HepG2 (cell line): ENCODE data around the gene PDE2A. TPM values are rescaled to one million over a fixed set of nuclear protein-coding genes. Genes with fewer than 3 reads are reported as not detected.

Experiments
- ATAC-seq: fragments of 200-7000 bp; cut with Tn5 transposase; 3 replicates; pipeline ENCODE4 v1.9.1; 2020; ENCODE audit warnings: mild to moderate bottlenecking, moderate library complexity
- BruUV-seq: library from RNA; stranded (reverse); fragments of 400-500 nt; replicated peaks from 2 replicates; lab custom pipeline; 2021; lab: Mats Ljungman, UMichigan
- CTCF ChIA-PET: fragments of 300-600 bp; formaldehyde crosslinking; extraction: SDS; loops from one replicate; lab custom pipeline; 2021; ENCODE audit warnings: low total read pairs, inconsistent platforms, low intra/inter-chr PET ratio; lab: Yijun Ruan, JAX
- POLR2A ChIA-PET: fragments of 350-600 bp; sonication (Branson Sonifier 250); formaldehyde crosslinking; loops from one replicate; lab custom pipeline; 2020; ENCODE audit warnings: antibody characterized with exemption, inconsistent platforms; lab: Yijun Ruan, JAX
- DNase-seq: peaks from one replicate; pipeline ENCODE4 v3.0.0-alpha.2; 2015; ENCODE audit warnings: low spot score
- FAIRE-seq: peaks from 3 replicates; lab custom pipeline; 2011; peaks lifted over from hg19 to GRCh38; lab: Jason Lieb, UNC
- H2AFZ ChIP-seq: one replicate; pipeline ENCODE4 v1.6.1; 2011; ENCODE audit warnings: low read length, inconsistent platforms
- H3K27ac ChIP-seq: fragments of 300-600 bp; 3 replicates; pipeline ENCODE4 v1.8.0; 2011; ENCODE audit warnings: mixed run types, mild to moderate bottlenecking, mixed read lengths, low read length, inconsistent platforms; ENCODE audit not compliant: insufficient read depth; ENCODE audit errors: extremely low read length
- H3K27me3 ChIP-seq, 2 experiments: fragments of 200-600 bp in 1 of 2; 2 replicates in 1 of 2; 3 replicates in 1 of 2; pipeline versions ENCODE4 v1.6.0 to v1.8.0; 2011; ENCODE audit warnings: low read length in 2 of 2, mild to moderate bottlenecking in 2 of 2, moderate library complexity in 2 of 2, inconsistent platforms in 1 of 2; ENCODE audit not compliant: insufficient read depth in 2 of 2, control insufficient read depth in 1 of 2
- H3K36me3 ChIP-seq, 2 experiments: fragments of 200-600 bp in 1 of 2; replicated peaks in 1 of 2; 2 replicates in 1 of 2; 3 replicates in 1 of 2; pipeline versions ENCODE4 v1.5.1 to v1.8.0; 2011; ENCODE audit warnings: low read length in 2 of 2, inconsistent platforms in 1 of 2; ENCODE audit not compliant: insufficient read depth in 2 of 2, control insufficient read depth in 1 of 2
- H3K4me1 ChIP-seq: 2 replicates; pipeline ENCODE4 v1.5.1; 2012; ENCODE audit warnings: low read length, inconsistent platforms; ENCODE audit not compliant: insufficient read depth
- H3K4me2 ChIP-seq: 2 replicates; pipeline ENCODE4 v1.6.0; 2011; ENCODE audit warnings: low read depth, low read length, inconsistent platforms
- H3K4me3 ChIP-seq, 3 experiments: fragments of 200-600 bp in 1 of 3; sonication (generic), shearing (Covaris generic) in 1 of 3; replicated peaks in 1 of 3; 2 replicates each; pipeline ENCODE4 v1.5.1; 2011 to 2016; ENCODE audit warnings: low read length in 3 of 3, inconsistent platforms in 2 of 3, low read depth in 2 of 3, mild to moderate bottlenecking in 2 of 3, control low read depth in 1 of 3, mixed read lengths in 1 of 3; ENCODE audit not compliant: insufficient read depth in 1 of 3
- H3K79me2 ChIP-seq: one replicate; pipeline ENCODE4 v1.6.1; 2011; ENCODE audit warnings: low read length, inconsistent platforms; ENCODE audit not compliant: insufficient read depth
- H3K9ac ChIP-seq: 2 replicates; pipeline ENCODE4 v1.6.0; 2011; ENCODE audit warnings: mild to moderate bottlenecking, low read depth, low read length, inconsistent platforms; ENCODE audit not compliant: insufficient read depth
- H3K9me3 ChIP-seq: 2 replicates; pipeline ENCODE4 v1.5.1; 2012; ENCODE audit warnings: mild to moderate bottlenecking, low read length
- H4K20me1 ChIP-seq: 2 replicates; pipeline ENCODE4 v1.6.0; 2011; ENCODE audit warnings: inconsistent platforms, mild to moderate bottlenecking, low read length, moderate library complexity; ENCODE audit not compliant: insufficient read depth
- ATM ChIP-seq: fragments of 450-650 bp; IDR thresholded peaks from 2 replicates; pipeline ENCODE4 v1.7.1; 2017; ENCODE audit warnings: mild to moderate bottlenecking, borderline replicate concordance
- KDM5B ChIP-seq: sonication (generic); formaldehyde crosslinking; IDR thresholded peaks from 2 replicates; pipeline ENCODE4 v1.4.0; 2020; ENCODE audit warnings: missing genetic modification reagents, mild to moderate bottlenecking, borderline replicate concordance
- ZSCAN22 ChIP-seq: sonication (generic); formaldehyde crosslinking; IDR thresholded peaks from 2 replicates; pipeline ENCODE4 v1.4.0; 2020; ENCODE audit warnings: mild to moderate bottlenecking, missing genetic modification reagents
- WGBS: methylation state at CpG from one replicate; pipeline ENCODE4 v1.1.6; 2017; ENCODE audit warnings: low lambda C conversion rate; 5-methylcytosine and 5-hydroxymethylcytosine counted together
- in situ Hi-C: cut with HindIII; loops from 2 replicates; pipeline ENCODE4 v1.10.0; 2017; ENCODE audit warnings: low pct_unique_long_range_greater_than_20kb; ENCODE audit not compliant: extremely low pct_ligation_motif_present
- intact Hi-C: fragments of 100-400 bp; cut with micrococcal nuclease; formaldehyde crosslinking; loops from one replicate; pipeline ENCODE4 v1.10.0; 2022; ENCODE audit not compliant: unreplicated experiment
- polyA plus RNA-seq, 8 experiments: library from polyadenylated mRNA; depleted of rRNA in 3 of 8; stranded (reverse) in 7 of 8; unstranded in 1 of 8; fragments of >200 nt; fragmentation: Illumina TruSeq in 4 of 8; extraction: Trizol in 4 of 8; gene quantifications; 2 replicates each; pipeline versions ENCODE4 v1.2.1 to v1.2.3, GENCODE V29; 2011 to 2016; ENCODE audit warnings: low read depth in 4 of 8, missing spikeins in 1 of 8, mixed read lengths in 1 of 8; ENCODE audit not compliant: insufficient read depth in 1 of 8
- total RNA-seq, 5 experiments: library from RNA; depleted of rRNA; stranded (reverse); fragments of >200 nt; fragmentation: Illumina TruSeq; extraction: Trizol; gene quantifications; 2 replicates each; pipeline ENCODE4 v1.2.3, GENCODE V29; 2016; ENCODE audit warnings: low read depth in 1 of 5
- TF ChIP-seq, protein P1 (sequence below): fragments of 450-650 bp; IDR thresholded peaks from 2 replicates; pipeline ENCODE4 v1.6.1; 2016

The PDE2A gene
- total and polyA plus RNA-seq, 2 of the 13 experiments (the other 11 are each of a cell fraction or from before 2014, with no cell fraction given): 3.1 TPM; not detected in 1

DNA sequence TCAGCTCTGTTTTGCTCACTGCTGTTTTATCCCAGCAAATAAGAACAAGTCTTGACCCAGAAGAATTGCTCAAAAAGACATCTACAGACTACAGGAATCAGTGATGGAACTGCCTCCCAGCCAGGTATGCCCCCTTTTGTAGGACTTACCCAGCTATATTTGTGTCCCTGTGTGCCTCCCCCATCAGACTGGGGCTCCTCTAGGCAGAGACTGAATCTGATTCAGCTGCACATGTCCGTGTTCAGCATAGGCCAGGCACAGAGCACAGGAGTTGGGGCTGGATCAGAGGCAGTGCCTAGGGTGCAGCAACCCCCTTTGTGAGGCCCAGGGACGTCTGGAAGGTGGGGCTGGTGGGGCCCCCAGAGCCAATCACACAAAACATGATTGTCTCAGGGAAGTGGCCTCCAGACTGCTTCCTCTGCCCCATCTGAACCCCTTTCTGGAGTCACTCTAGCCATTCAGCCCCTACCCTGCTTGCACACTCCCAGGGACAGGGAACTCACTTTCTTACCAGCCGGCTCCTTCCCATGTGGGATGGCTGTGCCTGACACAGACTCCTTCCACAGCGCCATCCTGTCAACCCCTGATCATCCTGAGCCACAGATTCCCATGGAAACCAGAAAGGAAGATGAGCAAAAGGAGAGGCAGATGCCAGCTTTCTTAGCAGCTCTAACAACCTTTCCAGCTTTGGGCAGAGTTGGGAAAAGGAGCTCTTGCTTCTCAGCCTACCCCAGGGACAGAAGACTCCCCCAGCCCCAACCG is 24.8 kb downstream of the PDE2A start:
- Histone ChIP-seq H3K27me3 (peaks cover 2 to 18% of the 10 kb centered on the region in 2 experiments; a peak in 4 of 5 replicates), H3K36me3 (no peaks in the 10 kb centered on the region), H4K20me1 (no peaks in the 10 kb centered on the region)
- CTCF ChIA-PET: no interaction called here
- 5% methylated on average over 2 of the region's 5 CpGs for WGBS
- in situ Hi-C loops: loop anchor here (5.0 kb wide), 1 partner anchor 167 kb away; no protein-coding TSS in a partner anchor
- no peak for TF ChIP-seq KDM5B
- TF ChIP-seq ZSCAN22: peak; percentile 86
- TF ChIP-seq, all 625 proteins: peak for 1
- POLR2A ChIA-PET: no interaction called here
- ATAC-seq (no peak), FAIRE-seq (no peak), DNase-seq (no peak)
- no TSS peak for BruUV-seq
- intact Hi-C loops: no loop called here
- Histone ChIP-seq H3K9ac (no peak overlapping the region), H3K4me1 (no peaks in the 10 kb centered on the region), H3K9me3 (no peaks in the 10 kb centered on the region), H3K4me3 (no peak overlapping the region), H3K79me2 (no peaks in the 10 kb centered on the region), H2AFZ (no peak overlapping the region), H3K27ac (no peak overlapping the region), H3K4me2 (no peak overlapping the region)

DNA sequence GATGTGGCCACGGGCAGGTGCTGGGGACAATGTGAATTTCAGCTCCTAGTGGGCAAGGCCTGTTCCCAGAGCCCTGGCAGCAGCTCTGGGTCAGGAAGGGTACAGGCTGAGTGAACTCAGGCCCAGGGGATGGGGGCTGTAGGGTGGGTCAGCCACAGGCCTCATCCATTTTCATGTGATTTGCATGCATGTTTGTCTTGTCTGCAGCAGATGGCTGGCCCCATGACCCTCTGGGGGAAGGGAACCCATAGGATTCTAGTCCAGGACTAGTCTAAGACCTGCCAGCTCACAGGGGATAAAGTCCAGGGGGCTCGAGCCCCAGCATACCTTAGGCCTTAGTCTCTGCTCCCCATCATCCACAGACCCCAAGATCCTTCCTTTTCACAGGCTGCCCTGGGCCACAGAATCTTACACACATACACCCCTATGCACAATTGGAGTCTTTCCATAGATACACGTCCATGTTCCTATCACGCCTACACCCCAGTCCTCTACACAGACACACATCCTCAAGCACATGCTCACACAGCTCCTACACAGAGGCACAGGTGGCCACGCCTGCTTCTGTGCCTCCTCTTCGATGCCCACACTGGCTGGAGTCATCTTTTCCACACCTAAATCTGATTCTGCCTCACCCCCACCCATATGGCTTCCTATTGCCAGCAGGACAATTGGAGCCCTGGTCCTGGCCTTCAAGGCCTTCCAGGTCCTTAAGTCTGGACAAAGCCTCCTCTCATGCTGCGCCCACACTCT is 25.7 kb downstream of the PDE2A start:
- Histone ChIP-seq H3K79me2 (no peaks in the 10 kb centered on the region), H3K4me3 (no peak overlapping the region), H3K27ac (no peak overlapping the region), H3K9ac (no peak overlapping the region), H3K36me3 (no peaks in the 10 kb centered on the region), H4K20me1 (no peaks in the 10 kb centered on the region), H3K4me1 (no peaks in the 10 kb centered on the region), H3K27me3 (peaks cover 0 to 12% of the 10 kb centered on the region in 2 experiments; a peak in 3 of 5 replicates), H3K4me2 (no peak overlapping the region), H3K9me3 (no peaks in the 10 kb centered on the region), H2AFZ (no peak overlapping the region)
- FAIRE-seq (no peak), DNase-seq (no peak), ATAC-seq (no peak)
- WGBS: 3% methylated on average over 5 of the region's 7 CpGs
- no peak for TF ChIP-seq ATM
- TF ChIP-seq, protein P1, sequence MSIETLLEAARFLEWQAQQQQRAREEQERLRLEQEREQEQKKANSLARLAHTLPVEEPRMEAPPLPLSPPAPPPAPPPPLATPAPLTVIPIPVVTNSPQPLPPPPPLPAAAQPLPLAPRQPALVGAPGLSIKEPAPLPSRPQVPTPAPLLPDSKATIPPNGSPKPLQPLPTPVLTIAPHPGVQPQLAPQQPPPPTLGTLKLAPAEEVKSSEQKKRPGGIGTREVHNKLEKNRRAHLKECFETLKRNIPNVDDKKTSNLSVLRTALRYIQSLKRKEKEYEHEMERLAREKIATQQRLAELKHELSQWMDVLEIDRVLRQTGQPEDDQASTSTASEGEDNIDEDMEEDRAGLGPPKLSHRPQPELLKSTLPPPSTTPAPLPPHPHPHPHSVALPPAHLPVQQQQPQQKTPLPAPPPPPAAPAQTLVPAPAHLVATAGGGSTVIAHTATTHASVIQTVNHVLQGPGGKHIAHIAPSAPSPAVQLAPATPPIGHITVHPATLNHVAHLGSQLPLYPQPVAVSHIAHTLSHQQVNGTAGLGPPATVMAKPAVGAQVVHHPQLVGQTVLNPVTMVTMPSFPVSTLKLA: peak; percentile 49
- POLR2A ChIA-PET: no interaction called here
- in situ Hi-C loops: loop anchor here (5.0 kb wide), 1 partner anchor 166 kb away; no protein-coding TSS in a partner anchor
- no TSS peak for BruUV-seq
- CTCF ChIA-PET: no interaction called here
- intact Hi-C loops: no loop called here
